Measurements from ENCODE around the gene SLC27A6. TPM values are rescaled to one million over a fixed set of nuclear protein-coding genes. Genes with fewer than 3 reads are reported as not detected.

Gene SLC27A6
- total and polyA plus RNA-seq, 7 donors = 0.55 to 0.82 (median 0.68) TPM; not detected in 2

DNA sequence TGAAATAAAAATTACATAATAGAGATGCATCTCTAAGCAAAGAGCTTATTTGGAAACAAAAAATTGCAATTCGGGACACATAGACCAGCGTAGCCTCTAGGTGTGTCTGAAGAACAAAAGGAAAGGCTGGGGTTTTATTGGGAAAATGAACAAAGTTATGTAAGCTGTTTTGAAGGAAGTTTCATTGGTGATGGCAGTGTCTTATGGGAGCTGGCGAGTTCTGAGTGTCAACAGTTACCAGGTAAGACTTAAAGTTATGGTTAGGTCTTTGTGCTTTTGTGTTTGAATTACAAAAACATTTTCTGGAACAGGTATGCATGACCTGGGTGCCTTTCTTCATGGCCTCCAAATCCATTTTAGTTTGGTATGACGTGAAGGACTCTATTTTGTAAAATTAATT, 48.9 kb downstream of the SLC27A6 start:
- WGBS, 2 donors = 76 to 89% methylated on average over 4 of the region's 4 CpGs
- TF ChIP-seq EP300 (IDR thresholded peaks at IDR 0.05) (no peak), POLR2A (IDR thresholded peaks at IDR 0.05) (no peak), POLR2AphosphoS5 (IDR thresholded peaks at IDR 0.05) (no peak)
- TF ChIP-seq, protein P1, sequence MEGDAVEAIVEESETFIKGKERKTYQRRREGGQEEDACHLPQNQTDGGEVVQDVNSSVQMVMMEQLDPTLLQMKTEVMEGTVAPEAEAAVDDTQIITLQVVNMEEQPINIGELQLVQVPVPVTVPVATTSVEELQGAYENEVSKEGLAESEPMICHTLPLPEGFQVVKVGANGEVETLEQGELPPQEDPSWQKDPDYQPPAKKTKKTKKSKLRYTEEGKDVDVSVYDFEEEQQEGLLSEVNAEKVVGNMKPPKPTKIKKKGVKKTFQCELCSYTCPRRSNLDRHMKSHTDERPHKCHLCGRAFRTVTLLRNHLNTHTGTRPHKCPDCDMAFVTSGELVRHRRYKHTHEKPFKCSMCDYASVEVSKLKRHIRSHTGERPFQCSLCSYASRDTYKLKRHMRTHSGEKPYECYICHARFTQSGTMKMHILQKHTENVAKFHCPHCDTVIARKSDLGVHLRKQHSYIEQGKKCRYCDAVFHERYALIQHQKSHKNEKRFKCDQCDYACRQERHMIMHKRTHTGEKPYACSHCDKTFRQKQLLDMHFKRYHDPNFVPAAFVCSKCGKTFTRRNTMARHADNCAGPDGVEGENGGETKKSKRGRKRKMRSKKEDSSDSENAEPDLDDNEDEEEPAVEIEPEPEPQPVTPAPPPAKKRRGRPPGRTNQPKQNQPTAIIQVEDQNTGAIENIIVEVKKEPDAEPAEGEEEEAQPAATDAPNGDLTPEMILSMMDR (IDR thresholded peaks at IDR 0.05) = no peak
- Histone ChIP-seq H3K4me1 (peaks cover 0 to 4% (median under 1%) of the 10 kb centered on the region in 4 donors), H3K9me3 (no peaks in the 10 kb centered on the region), H3K27me3 (no peaks in the 10 kb centered on the region), H3K36me3 (no peaks in the 10 kb centered on the region), H3K4me3 (no peak overlapping the region), H3K27ac (no peak overlapping the region)
- DNase-seq = no peak
- intact Hi-C loops (cut with DNase I) = no loop called here

- H3K9me3 ChIP-seq = no peaks in the 10 kb centered on the region
- no peaks in the 10 kb centered on the region for H3K27me3 ChIP-seq
- H3K27ac ChIP-seq = peak overlapping the region in 1 of 4 donors; percentile 12
- intact Hi-C loops (cut with DNase I) = no loop called here
- no peak for DNase-seq
- no peak overlapping the region for H3K4me3 ChIP-seq
- H3K36me3 ChIP-seq = no peaks in the 10 kb centered on the region
- H3K4me1 ChIP-seq = peaks cover 0 to 13% (median 4%) of the 10 kb centered on the region in 4 donors
- TF ChIP-seq POLR2A (IDR thresholded peaks at IDR 0.05) (no peak), POLR2AphosphoS5 (IDR thresholded peaks at IDR 0.05) (no peak)
- TF ChIP-seq, protein P1 (IDR thresholded peaks at IDR 0.05) = no peak
These were observed 53.5 kb downstream of the SLC27A6 start for GRCh38 chr5:129018837-129019236.

DNA sequence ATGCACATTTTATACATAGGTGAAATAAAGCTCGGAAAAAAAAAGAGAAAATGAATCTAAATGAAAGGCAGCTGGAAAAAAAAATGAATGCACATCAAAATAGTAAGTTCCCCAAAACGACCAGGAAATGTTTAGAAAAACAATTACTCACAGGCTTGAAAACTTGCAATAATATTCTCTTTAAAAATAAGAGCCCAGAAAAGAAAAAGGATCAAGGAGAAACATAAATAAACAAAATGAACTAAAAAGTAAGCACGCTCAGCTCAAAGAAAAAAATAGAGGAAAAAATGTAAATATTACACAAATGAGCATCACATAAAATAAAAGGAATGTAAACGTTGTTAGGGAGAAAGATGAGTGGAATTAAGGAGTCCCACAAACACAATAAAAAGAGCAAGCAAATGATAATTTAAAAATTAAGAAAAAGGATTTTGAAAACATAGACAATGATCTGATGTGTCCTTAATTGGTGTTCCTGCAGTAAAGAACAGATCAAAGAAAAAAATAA, 54.2 kb downstream of the SLC27A6 start:
- Histone ChIP-seq H3K27ac (peak overlapping the region in 1 of 4 donors; percentile 12), H3K4me3 (no peak overlapping the region), H3K36me3 (no peaks in the 10 kb centered on the region), H3K9me3 (no peaks in the 10 kb centered on the region), H3K27me3 (no peaks in the 10 kb centered on the region), H3K4me1 (peaks cover 0 to 13% (median 4%) of the 10 kb centered on the region in 4 donors)
- intact Hi-C loops (cut with DNase I) = no loop called here
- 33 to 43% methylated on average over 4 of the region's 4 CpGs for WGBS, 2 donors
- TF ChIP-seq POLR2AphosphoS5 (IDR thresholded peaks at IDR 0.05) = no peak
- TF ChIP-seq EP300 (IDR thresholded peaks at IDR 0.05) = no peak
- TF ChIP-seq, protein P1 (IDR thresholded peaks at IDR 0.05) = no peak
- no peak for TF ChIP-seq POLR2A (IDR thresholded peaks at IDR 0.05)
- DNase-seq = no peak

- H3K27ac ChIP-seq = peak overlapping the region in 1 of 4 donors; percentile 2
- no peaks in the 10 kb centered on the region for H3K27me3 ChIP-seq
- 92 to 98% methylated on average over 4 of the region's 4 CpGs for WGBS, 2 donors
- no peak for DNase-seq
- H3K9me3 ChIP-seq = no peaks in the 10 kb centered on the region
- TF ChIP-seq POLR2AphosphoS5 (IDR thresholded peaks at IDR 0.05) (no peak), POLR2A (IDR thresholded peaks at IDR 0.05) (no peak), EP300 (IDR thresholded peaks at IDR 0.05) (no peak)
- TF ChIP-seq, protein P1 (IDR thresholded peaks at IDR 0.05) = no peak
- no peaks in the 10 kb centered on the region for H3K36me3 ChIP-seq
- intact Hi-C loops (cut with DNase I) = no loop called here
- peaks cover 0 to 13% (median 4%) of the 10 kb centered on the region in 4 donors for H3K4me1 ChIP-seq
- H3K4me3 ChIP-seq = no peak overlapping the region
These were observed 55.4 kb downstream of the SLC27A6 start for GRCh38 chr5:129020683-129021082.

DNA sequence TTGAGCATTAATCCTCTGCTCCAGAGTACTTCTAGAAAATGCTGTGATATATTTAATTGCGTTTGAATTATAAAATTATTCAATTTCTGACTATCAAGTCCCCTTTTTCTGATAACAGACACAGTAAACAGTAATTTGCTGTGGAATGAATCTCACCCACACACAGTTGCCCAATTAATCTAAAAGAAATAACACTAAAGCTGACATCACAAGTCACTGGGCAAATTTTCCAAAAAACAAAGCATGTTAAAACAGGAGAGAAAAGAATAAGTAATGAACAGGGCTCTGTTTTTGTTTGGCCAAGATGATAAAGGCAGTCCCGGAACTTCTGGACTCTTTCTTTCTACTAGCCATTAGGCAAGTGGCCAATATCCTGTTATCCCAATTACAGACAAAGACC, 56.5 kb downstream of the SLC27A6 start:
- DNase-seq = no peak
- TF ChIP-seq POLR2AphosphoS5 (IDR thresholded peaks at IDR 0.05) = no peak
- peaks cover 0 to 13% (median 4%) of the 10 kb centered on the region in 4 donors for H3K4me1 ChIP-seq
- no peaks in the 10 kb centered on the region for H3K36me3 ChIP-seq
- H3K9me3 ChIP-seq = no peaks in the 10 kb centered on the region
- intact Hi-C loops (cut with DNase I) = no loop called here
- no peak overlapping the region for H3K4me3 ChIP-seq
- 46 to 70% methylated on average over 2 of the region's 2 CpGs for WGBS, 2 donors
- no peak overlapping the region for H3K27ac ChIP-seq
- H3K27me3 ChIP-seq = no peaks in the 10 kb centered on the region

Measured in sigmoid colon (tissue), 7 donors.